AG09309 (cell line): ENCODE measurements around the gene SLC22A14.
"Not testable (repeated sequence)": the region's sequence is repeated elsewhere in the genome, so short reads cannot be mapped to it uniquely, and the experiment has no call there.

Experiments used
- DNase-seq: peaks from one replicate; pipeline ENCODE4 v3.0.0-alpha.2; 2010; ENCODE audit warnings: low read depth
- H3K4me3 ChIP-seq: 2 replicates; pipeline ENCODE4 v1.5.1; 2011; ENCODE audit warnings: mild to moderate bottlenecking, low read depth, low read length, moderate library complexity; ENCODE audit not compliant: control insufficient read depth
- TF ChIP-seq, protein P1 (sequence below): IDR thresholded peaks from 2 replicates; pipeline ENCODE4 v1.5.1; 2011; ENCODE audit warnings: mild to moderate bottlenecking, low read depth, low read length, inconsistent platforms; ENCODE audit not compliant: insufficient read depth, control insufficient read depth; ENCODE audit errors: missing control alignments

Gene SLC22A14

DNA sequence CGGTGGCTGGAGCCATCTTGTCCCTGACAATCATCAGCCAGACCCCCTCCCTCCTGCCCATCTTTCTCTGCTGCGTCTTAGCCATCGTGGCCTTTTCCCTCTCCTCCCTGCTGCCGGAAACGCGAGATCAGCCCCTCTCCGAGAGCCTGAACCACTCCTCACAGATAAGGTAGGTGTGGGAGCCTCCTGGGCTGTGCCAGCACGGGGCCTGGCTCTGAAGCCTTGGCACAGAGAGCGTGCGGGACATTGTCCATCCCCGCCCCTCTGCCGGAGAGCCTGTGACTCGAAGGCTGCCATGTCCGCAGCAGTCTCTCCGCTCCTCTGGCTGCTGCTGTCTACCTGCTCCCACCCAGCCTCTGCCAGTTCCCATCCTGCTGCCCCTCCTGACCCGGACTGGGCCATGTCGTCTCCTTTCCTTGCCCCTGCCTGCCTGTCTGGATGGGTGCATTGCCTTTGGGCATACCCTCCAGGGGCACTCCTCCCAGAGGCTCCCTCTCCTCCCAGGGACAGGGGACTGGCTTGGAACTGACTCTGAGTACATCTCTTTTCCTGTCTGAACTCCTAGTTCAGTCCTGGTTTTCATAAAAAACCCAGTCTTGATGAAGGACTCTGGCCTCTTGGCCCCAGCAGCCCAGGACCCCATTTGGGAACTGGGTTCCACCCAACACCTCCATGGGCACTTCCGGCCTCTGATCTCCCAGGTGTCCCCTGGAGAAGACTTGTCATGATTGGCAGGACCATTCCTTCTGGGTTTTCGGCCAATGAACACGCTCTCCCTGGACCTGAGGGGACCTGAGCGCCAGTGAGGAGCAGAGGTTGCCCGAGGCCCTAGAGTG, 34.5 kb downstream of the SLC22A14 start:
- no peak for DNase-seq
- no peak overlapping the region for H3K4me3 ChIP-seq
- TF ChIP-seq, protein P1, sequence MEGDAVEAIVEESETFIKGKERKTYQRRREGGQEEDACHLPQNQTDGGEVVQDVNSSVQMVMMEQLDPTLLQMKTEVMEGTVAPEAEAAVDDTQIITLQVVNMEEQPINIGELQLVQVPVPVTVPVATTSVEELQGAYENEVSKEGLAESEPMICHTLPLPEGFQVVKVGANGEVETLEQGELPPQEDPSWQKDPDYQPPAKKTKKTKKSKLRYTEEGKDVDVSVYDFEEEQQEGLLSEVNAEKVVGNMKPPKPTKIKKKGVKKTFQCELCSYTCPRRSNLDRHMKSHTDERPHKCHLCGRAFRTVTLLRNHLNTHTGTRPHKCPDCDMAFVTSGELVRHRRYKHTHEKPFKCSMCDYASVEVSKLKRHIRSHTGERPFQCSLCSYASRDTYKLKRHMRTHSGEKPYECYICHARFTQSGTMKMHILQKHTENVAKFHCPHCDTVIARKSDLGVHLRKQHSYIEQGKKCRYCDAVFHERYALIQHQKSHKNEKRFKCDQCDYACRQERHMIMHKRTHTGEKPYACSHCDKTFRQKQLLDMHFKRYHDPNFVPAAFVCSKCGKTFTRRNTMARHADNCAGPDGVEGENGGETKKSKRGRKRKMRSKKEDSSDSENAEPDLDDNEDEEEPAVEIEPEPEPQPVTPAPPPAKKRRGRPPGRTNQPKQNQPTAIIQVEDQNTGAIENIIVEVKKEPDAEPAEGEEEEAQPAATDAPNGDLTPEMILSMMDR = no peak

DNA sequence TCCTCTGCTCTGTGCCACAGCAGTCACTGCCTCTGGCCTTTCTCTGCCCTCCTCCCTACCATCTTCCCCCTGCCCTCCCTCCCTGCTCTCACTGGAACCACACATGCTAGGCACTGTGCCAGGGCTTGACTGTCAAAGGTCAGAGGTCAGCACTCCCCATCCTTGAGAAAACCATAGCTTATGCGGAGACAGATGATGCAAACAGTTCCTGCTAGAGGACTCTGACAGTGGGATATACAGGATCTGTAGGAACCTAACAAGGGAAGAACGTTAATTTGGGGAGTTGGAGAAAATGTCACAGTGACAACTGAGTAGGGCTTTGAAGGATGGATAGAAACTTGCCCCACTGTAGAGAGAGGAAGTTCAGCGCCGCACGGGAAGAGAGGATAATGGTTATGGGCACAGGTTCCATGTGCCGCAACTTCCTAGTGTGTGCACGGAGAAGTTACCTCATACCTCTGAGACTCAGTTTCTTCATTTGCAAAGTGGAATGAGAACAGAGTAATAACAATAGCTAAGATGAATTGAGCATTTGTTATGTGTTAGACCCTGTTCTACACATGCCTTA, 35.2 kb downstream of the SLC22A14 start:
- no peak overlapping the region for H3K4me3 ChIP-seq
- TF ChIP-seq, protein P1 = no peak
- no peak for DNase-seq

DNA sequence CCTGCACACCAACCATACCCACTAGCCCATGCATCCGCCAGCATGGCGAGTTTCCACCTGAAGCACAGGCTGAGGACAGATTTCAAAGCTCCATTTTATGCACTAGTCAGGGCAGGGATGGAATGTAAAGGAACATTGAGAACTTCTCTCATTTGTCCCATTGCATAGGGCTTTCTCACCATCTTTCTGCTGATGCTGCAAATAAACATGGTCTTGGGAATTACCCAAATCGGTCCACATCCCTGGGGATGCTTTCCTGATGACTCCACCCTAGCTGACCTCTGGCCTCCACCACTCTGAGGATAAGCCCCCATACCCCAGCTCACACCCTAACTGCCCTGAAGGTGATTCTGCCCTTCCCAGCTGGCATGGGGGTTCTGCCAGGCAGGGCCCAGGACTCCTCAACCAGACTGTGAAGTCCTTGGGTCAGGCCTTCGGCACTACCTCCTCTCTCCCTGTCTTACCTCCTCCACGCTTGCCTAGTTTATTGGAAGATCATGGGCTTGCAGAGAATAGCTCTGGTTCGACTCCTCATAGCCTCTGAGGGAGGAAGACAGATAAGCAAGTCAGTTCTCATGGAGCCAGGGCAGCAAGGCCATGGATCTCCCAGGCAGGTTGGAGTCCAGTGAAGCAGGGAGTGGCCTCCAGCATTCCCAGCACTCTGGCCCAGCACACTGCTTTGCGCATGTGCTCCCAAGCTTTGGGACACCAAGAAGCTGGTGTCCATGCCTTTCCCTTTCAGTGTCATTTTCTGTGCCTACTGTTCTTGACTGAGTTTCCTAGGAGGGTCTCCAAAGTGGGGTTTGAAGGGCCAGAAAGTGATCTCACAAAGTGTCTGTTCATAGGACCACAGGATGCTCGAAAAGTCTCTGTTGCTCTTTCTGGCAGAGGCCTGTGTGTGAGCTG, 36.9 kb downstream of the SLC22A14 start:
- TF ChIP-seq, protein P1 = no peak
- no peak for DNase-seq
- no peak overlapping the region for H3K4me3 ChIP-seq

DNA sequence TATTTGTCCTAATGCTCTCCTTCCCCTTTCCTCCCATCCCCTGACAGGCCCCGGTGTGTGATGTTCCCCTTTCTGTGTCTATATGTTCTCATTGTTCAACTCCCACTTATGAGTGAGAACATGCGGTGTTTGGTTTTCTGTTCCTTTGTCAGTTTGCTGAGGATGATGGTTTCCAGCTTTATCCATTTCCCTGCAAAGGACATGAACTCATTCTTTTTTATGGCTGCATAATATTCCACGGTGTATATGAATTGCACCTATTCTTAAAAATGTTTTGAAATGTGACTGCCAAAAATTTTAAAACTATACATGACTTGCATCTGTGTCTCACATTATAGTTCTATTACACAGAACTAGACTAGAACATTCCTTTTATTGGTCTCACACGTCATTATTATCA, 38.5 kb downstream of the SLC22A14 start:
- not testable (repeated sequence) for H3K4me3 ChIP-seq, DNase-seq

DNA sequence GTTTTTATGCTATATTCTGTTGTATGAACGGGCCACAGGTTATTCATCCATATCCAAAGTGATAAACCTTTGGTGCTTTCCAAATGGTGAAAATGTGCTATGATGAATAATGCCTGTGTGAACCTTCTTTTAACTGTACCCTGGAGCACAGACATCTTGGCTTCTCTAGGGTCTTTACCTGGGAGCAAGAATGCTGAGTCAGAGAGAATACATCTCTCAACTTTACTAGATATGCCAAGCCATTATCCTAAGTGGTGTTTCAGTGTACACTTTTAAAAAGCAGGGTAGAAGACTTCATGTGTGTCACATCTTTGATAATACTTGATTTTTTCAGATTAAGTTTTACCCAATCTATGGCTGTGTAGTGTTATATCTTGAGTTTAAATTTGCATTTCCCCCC, 41.0 kb downstream of the SLC22A14 start:
- TF ChIP-seq, protein P1 = no peak
- no peak overlapping the region for H3K4me3 ChIP-seq
- no peak for DNase-seq

DNA sequence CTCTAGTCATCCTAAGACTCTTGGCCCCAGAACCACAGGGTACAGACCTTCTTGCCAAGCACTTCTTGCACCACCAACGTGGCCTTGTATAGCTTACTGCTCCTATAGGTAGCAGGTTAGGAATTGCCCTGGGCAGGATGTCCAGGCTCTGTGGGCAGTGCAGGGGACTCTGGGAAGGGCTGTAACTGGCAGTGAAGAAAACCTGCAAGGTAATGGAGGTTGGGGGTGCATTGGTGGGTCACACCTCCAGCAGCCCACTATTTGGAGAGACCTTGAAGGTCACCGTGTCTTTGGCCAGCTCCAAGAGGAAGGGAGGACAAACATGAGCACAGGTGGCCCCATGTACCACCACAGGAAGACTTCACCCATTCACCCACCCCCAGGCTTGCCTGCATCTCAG, 43.2 kb downstream of the SLC22A14 start:
- TF ChIP-seq, protein P1 = no peak
- H3K4me3 ChIP-seq = no peak overlapping the region
- no peak for DNase-seq
